HG02885 (cell line): ENCODE results near the gene PTGR3.

Experiments
- ATAC-seq: cut with Tn5 transposase; IDR thresholded peaks from one replicate; pipeline ENCODE4 v1.9.1; 2021; ENCODE audit warnings: mild to moderate bottlenecking; ENCODE audit not compliant: unreplicated experiment, poor library complexity

PTGR3 gene

GRCh38 chr18:75173738-75174137 lies 35.2 kb downstream of the PTGR3 start:
- no peak for ATAC-seq

- peak; percentile 100 for ATAC-seq
These were observed 35.9 kb downstream of the PTGR3 start for GRCh38 chr18:75173125-75173432.

- peak; percentile 16 for ATAC-seq
These were observed 36.4 kb downstream of the PTGR3 start for GRCh38 chr18:75172299-75173124.

GRCh38 chr18:75170916-75171315 lies 38.0 kb downstream of the PTGR3 start:
- ATAC-seq = no peak

- no peak for ATAC-seq
These were observed 38.7 kb downstream of the PTGR3 start for GRCh38 chr18:75170022-75170789.

- no peak for ATAC-seq
These were observed 39.5 kb downstream of the PTGR3 start for GRCh38 chr18:75169411-75169810.

- no peak for ATAC-seq
These were observed 40.3 kb downstream of the PTGR3 start for GRCh38 chr18:75168619-75169018.

- no peak for ATAC-seq
These were observed 41.0 kb downstream of the PTGR3 start for GRCh38 chr18:75167759-75168618.

GRCh38 chr18:75167137-75167536 lies 41.8 kb downstream of the PTGR3 start:
- no peak for ATAC-seq

- ATAC-seq = no peak
These were observed 43.0 kb downstream of the PTGR3 start for GRCh38 chr18:75165926-75166325.

- ATAC-seq = no peak
These were observed 44.5 kb downstream of the PTGR3 start for GRCh38 chr18:75164479-75164878.

GRCh38 chr18:75163736-75164135 lies 45.2 kb downstream of the PTGR3 start:
- ATAC-seq = no peak

- no peak for ATAC-seq
These were observed 46.0 kb downstream of the PTGR3 start for GRCh38 chr18:75162978-75163377.

GRCh38 chr18:75162467-75162866 lies 46.5 kb downstream of the PTGR3 start:
- no peak for ATAC-seq

GRCh38 chr18:75161256-75162028 lies 47.5 kb downstream of the PTGR3 start:
- peak; percentile 65 for ATAC-seq

- ATAC-seq = no peak
These were observed 48.6 kb downstream of the PTGR3 start for GRCh38 chr18:75160364-75160763.

GRCh38 chr18:75159646-75160356 lies 49.1 kb downstream of the PTGR3 start:
- ATAC-seq = no peak

- ATAC-seq = no peak
These were observed 49.8 kb downstream of the PTGR3 start for GRCh38 chr18:75159238-75159518.
